ENCODE measurements around the gene CD248.
"Not testable (repeated sequence)": the region's sequence is repeated elsewhere in the genome, so short reads cannot be mapped to it uniquely, and the experiment has no call there.

The CD248 gene

DNA sequence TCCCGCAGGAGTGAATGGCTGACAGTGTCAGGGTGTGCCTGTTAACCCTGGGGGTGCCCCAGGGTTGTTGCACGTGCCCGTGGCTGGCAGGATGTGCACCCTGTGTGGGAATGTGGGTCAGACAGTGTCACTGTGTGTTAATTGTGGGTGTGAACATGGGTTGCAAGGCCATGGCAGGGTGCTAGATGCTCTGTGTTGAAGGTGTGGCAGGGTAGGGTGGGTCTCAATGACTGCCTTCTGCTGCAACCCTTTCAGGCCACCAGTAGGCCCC lies 11.1 kb upstream of the CD248 start:
- DNase-seq = no peak

- no peak for DNase-seq
Measured at GRCh38 chr11:66327171-66328030, 10.6 kb upstream of the CD248 start.

- DNase-seq = no peak
Measured at GRCh38 chr11:66326261-66327111, 9.6 kb upstream of the CD248 start.

GRCh38 chr11:66325263-66325671 lies 8.4 kb upstream of the CD248 start:
- no peak for DNase-seq

- no peak for DNase-seq
Measured at GRCh38 chr11:66324664-66325063, 7.8 kb upstream of the CD248 start.

DNA sequence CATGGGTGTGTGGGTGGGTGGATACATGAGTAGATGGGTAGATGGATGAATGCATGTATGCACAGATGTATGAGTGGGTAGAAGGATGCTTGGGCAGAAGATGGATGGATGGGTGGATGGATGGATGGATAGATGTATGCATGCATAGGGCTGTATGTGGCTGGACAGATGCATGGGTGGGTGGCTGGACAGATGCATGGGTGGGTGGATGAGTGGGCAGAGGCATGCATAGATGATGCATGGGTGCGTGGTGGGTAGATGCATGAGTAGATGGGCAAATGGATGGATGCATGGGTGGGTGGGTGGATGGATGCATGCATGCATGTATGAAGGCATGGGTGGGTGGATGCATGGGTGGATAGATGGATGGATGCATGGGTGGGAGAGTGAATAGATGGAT lies 6.8 kb upstream of the CD248 start:
- no peak for DNase-seq

- no peak for DNase-seq
Measured at GRCh38 chr11:66322732-66323427, 6.0 kb upstream of the CD248 start.

- no peak for DNase-seq
Measured at GRCh38 chr11:66321606-66322005, 4.8 kb upstream of the CD248 start.

GRCh38 chr11:66320748-66321147 lies 3.9 kb upstream of the CD248 start:
- DNase-seq = not testable (repeated sequence)

- DNase-seq = not testable (repeated sequence)
Measured at GRCh38 chr11:66320289-66320688, 3.4 kb upstream of the CD248 start.

GRCh38 chr11:66318600-66318970 lies 1.7 kb upstream of the CD248 start:
- DNase-seq = no peak

GRCh38 chr11:66317723-66318599 lies 1.1 kb upstream of the CD248 start:
- peak in 1 of 2 experiments; percentile 29 for DNase-seq

GRCh38 chr11:66317322-66317722 lies 478 bp upstream of the CD248 start:
- DNase-seq = peak in 1 of 2 experiments; percentile 33

DNA sequence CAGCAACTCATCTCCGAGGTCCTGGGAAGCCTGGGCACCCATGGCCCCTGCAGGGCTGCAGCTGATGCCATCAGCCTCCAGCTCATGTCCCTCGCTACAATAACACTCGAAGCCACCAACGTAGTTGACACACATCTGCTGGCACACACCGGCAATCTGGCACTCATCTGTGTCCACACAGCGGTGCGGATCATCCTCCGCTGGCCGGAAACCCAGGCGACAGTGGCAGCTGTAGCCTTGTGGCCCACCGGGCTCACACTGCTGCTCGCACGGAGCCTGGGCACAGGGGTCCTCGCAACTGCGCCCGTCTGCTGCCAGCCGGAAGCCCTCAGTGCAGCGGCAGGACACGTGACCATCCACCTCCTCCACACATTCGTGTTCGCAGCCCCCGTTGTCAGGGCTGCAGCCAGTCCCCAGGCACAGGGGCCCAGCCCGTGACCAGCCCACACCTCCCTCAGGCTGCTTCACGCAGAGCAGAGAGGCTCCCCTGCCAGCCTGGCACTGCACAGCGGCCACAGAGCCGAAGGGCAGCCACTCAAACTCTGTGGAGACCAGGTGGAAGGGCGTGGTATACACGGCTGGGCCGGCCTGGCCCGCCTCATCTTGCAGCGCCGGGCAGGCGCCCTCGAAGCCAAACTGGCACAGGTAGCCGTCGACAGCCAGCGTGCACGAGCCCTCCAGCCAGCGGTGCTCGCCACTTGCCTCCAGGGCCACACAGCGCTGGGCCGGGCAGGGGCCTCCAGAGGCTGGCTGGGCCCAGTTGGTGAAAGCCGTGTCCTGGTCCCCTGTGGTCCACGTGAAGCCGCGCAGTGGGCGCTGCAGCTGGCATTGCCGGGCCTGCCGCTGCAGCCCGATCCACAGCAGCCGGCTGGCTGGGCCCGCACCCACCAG lies 678 bp downstream of the CD248 start:
- DNase-seq = no peak

DNA sequence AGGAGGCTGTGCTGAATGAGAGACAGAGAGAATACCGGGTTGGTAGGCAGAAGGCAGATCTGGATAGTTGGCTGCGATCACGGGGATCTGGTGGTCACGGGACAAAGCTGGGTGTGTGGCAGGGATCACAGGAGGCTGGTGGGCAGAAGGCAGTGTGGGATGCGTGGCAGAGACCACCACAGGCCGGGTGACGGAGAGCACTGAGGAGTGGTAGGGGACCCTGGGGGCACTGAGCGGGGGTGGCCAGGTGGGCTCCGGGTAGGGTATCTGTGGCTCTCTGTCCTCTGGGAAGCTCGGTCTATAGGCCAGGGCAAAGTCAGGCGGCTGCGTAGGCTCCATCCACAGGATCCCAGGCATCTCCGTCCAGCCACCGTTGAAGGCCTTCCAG lies 1.4 kb downstream of the CD248 start:
- DNase-seq = no peak

DNA sequence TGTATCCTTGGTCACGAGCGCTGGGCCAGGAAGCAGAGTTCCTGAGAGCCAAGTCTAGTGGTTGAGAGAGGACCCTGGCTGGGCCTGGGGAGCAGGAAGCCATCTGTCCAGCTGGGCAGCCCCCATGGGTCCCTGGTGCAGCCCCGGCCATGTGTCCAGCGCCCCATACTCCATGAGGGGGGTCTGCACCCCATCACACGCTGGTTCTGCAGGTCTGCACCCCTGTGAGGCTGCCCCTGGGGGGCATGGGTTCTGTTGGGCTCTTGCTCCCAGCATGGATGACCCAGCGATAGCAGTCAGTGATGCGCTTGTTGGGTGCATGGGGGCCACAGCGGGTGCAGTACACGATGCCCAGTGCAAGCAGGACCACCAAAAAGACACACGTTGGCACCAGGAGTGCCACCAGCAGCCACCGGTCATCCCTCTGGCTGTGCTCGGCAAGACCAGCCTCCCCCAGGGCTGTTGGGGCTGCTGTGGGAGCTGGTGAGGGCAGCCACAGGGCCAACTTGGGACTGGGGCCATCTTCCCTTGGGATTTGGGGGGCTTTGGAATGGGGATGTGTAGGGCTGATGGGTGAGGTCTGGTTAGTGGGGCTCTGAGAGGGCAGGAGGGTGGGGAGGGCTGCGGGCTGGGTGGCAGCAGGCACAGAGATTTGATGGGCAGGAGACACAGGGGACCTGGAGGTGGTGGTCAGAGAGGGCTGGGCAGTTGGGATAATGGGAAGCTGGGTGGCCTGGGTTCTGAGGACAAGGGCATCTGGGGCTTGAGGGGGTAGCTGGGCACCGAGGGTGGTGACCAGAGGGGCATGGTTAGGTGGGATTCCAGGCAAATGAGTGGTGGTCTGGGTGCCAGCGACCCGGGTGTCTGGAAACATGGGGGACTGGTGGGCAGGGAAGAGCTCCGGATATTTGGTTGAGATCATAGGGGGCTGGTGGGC lies 2.0 kb downstream of the CD248 start:
- no peak for DNase-seq

GRCh38 chr11:66314186-66314501 lies 2.7 kb downstream of the CD248 start:
- DNase-seq = no peak

- no peak for DNase-seq
Measured at GRCh38 chr11:66313321-66314185, 3.3 kb downstream of the CD248 start.

DNA sequence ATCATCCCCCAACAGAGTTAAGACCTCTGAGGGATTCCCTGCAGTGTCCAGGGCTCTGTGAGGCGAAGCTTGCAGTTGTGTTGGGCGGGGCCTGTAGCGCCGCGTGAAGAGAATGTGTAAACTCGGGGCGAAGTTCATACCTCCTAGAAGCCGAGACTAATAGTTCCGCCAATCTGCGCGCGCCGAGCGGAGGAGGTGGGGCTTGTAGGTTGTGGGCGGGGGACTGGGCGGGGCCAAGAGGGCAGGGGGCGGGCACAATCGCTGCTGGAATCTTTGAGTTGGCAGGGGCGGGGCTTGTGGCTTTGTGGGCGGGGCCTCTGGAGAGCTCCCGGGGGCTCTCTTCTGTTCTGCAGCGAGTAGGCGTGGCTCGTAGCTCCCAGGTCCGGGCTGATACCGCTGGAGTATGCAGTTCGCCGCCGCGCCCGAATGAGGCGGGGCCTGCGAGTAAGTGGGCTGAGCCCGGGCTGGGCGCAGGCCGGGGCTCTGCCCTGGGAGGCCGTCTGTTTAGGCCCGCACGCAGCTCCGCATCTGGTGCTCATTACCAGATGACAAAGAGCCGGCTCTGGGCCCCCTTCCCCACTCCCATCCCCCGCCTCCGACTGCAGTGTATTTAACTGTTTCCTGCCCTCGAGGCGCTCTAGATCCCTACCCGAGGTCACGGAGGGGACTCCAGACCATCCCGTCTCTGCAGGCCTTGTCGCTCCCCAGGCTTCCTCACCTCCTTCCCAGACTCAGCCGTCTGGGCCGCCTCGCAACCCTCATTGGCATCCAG lies 4.1 kb downstream of the CD248 start:
- DNase-seq = peak; percentile 95 to 97
